HS-27A (cell line): ENCODE measurements around the gene EFNB2.

Experiments
- DNase-seq: peaks from one replicate; pipeline ENCODE4 v3.0.0-alpha.2; 2012; ENCODE audit warnings: low read depth, missing footprints

The EFNB2 gene

DNA sequence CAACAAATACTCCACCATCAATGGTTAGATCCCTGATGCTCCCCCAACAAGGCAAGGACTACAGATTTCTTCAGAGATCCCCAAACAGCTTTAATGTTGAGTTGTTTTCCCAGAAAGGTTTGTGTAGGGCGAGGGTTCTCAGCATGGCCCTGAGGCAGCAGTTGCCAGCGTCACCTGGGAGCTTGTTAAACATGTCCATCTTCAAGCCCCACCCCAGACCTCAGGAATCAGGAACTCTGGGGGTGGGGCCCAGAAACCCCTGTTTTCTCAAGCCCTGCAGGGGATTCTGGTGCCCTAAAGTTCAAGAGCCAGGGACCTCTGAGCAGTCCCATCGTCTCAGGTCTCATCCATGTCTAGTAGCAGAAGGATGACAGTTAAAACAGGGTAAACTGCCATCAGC lies 9.6 kb downstream of the EFNB2 start:
- DNase-seq, result no peak

DNA sequence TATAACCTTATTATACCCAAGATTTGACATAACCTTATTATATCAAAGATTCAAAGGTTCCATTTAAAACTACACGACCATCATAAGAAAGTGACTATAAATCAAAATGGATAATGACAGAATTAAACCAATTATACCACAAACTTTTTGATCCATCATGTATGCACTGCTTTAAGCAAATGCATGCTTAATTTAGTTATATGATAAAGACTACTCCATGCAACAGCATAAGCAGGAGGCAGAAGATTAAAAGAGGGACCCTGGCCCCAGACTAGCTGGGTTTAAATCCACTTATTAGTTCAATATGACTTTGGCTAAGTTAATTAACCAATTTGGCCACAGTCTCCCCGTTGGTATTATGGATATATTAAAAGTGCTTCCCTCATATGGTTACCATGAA lies 11.4 kb downstream of the EFNB2 start:
- no peak for DNase-seq

DNA sequence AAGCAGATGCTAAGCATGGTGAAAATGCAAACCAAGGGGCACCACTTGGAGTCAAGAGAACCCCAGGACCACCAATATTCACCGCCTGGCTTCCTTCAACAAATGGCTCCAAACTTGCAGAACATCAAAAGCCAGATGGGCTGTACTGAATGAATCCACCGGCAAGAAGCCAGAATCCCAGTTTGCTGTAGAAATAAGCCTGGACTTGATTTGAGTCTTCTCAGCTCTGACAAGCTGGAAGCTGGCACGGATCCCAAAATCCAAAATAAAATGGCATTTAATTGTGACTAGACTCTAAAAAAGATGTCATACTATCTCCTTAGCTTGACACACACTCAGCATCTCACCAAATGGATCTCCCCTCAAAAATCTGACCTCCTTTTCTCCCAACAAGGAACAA lies 11.9 kb downstream of the EFNB2 start:
- DNase-seq, result no peak

DNA sequence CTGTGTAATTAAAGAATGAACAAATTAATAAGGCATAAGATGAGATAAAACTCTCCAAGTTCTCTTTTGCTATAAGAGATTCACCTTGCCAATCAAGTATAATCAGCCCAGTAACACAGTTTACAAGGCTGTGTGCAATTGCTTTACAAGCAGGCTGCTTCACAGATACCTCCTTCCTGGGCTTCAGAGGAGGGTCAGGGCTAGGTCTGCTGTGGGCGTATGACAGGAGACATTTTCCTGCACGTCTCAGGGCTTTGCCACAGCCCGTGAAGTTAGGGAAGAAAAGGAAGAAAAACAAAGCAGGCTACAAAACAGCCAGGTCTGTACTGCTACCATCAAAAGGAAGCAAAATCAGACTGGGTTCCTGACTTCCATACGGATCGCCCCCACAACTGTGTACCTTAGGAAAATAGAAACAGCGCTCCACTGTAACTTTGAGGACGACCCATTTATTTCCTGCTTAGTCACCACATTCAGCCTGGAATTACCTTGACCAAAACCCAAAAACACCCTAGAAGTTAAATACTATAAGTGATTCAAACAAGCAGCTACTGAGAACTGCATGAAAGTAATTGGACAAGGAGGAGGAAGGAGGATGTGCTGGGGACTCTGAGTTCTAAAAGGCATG lies 12.4 kb downstream of the EFNB2 start:
- DNase-seq, result no peak

DNA sequence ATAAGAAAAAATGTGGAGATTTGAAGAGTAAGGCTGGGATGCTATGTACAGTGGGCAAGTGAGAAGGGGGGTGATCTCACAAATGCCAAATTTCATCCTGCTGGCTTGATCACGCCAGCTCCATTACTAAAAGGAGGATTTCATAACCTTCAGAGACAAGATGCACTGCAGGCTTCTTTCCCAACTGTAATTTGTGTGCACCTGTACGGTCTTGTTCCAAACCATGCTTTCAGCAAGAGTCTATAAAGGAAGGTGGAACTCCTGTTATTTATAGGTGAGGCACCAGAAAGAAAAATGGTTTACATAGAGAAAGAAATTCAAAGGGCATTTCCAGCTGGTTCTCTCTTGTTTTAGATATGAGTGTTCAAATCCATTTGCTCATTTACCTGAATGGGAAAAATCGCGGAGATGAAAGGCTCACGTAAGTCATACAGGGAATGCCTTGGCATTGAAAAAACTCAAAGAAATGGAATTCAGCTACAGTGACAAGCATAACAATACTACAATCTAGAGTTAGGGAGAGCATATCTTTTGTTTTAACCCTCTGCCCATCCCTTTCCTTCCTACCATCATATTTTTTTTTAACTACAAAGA lies 13.3 kb downstream of the EFNB2 start:
- no peak for DNase-seq

DNA sequence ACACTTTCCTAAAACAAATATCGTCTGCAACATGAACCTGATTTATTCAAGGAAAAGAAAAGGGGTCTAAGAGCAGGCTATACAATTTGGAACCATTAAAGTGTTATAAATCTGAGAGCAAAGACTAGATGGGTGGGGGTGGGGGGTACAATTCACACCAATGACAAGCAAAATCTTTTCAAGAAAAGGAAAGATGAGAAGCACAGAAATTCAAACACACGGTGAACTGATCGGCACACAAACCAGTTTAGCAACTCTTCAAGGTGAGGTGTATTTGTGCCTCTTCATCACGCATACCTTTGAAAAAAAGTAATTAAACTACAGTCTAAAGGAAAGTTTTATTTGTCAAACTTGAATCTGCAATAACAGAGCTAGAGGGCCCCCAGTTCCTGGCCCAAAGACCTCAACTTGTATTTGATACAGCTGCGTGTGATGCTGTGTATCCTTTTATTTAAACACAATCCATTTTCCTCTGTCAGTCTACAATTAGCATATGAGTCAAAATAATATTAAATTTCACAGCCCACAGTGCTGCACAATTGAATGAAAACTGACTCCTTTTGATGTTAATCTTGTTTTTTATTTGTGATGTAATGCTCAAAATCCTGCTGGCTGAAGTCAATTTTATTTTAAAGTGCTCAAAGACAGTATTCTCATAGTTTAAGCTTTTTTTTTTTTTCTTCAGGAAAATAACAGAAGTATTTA lies 14.2 kb downstream of the EFNB2 start:
- DNase-seq, result no peak

DNA sequence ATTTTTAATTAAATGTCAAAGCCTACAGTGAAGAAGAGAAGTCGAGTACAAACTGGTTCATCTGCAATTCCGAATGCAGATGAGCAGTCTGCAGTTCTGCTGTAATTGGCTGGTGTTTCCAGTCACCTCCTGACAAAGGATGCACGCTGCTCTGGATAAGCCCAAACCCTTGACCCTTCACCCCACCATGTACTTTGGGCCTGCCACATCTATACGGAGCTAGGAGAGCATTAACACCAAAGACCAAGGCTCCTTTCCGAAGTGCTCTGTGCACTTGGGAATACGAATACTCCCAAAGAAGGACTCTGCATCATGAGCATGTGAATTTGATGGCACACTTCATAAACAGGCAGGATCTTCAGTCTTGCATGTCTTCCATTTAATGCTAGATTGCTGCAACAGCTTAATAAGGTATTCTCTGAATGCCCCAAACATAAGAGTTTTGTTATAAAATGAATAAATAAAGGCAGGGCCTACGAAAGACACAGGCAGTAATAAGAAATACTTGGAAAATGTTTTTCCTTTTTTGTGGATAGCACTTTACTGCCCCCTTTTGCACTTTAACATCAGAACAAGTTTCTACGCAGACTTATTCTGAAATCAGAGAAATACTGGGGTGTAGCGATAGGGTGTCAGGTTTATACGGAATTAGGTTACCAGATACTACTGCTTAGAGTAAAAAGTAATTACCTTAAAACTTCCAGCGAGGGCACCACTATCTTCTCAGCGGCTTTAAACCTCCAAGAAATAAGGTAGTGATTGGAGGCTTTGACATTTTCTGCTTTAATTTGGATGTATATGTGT lies 15.0 kb downstream of the EFNB2 start:
- no peak for DNase-seq

DNA sequence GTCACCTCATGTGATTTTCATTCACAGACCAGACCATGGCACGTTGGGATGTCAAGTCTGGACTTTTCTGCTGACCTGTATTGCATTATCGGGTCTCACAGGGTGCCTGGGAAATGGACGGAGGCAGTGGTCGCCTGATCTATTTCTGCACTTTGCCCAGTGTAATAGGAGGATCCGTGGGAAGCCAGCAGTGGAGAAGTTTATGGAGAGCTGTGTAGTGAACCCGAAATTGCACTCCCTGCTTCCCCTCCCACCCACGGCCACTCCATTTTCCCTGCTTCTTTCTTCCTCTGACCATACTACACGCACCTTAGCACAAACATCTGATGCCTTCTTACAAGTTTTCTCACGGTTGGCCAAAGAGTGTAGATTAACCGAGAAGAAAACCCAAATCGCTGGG lies 16.9 kb downstream of the EFNB2 start:
- DNase-seq, result no peak

DNA sequence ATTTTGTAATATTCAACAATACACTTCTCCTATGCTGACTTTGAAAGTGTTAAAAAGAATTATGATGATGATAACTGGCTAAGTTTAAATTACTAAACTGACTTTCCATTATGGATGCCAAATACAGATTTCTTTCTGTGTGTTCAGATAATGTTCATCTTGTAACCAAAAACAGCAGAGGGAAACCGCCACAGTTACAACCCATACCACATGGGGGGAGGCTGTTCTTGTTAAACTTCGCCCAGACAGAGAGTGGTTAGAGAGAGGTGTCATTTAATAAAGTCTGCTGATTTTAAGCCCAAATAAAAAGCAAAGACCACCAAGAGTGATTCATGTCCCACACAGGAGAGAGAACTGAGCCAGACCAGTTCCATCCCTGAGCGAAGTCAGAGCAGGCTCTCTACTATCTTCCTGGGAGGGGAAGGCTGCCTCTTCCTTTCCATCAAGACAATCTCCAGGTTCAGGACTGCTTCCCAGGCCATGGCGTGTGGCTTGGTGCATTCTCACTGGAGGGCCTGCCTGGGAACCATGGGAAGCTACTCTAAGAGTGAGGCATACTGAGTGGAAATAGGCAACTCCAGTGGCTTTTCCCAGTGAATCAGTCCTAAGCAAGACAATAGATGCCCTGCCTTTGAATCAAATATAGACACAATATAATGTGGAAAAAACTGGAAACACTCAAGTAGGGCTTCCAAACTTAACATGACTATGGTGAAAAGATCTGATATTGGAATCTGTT lies 18.2 kb downstream of the EFNB2 start:
- DNase-seq, result no peak

DNA sequence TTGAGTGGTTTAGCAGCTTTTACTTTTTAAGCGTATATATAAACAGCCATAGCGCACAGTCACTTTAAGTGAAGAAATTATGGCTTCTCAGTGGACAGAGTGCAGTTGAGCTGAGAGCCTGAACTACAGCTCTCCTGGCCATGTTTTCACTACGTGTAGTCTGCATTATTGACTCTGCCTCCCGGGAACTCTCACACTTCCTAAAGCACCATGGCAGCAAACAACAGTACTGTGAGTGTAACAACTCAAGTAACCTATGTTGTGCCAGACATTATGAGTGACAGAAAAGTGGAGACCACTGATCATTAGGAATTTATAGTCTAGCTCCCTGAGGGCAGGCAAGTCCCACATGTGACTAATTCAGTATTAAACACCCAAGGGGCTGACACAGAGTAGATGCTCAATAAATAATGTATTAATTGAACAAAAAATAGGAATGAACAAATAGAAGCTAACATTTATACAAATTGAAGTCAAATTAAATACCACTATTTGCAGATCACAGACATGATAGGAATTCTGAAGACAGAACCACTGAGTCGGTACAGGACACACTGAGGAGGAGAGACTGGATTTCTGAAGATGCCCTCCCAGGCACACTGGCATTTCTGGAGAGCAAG lies 19.7 kb downstream of the EFNB2 start:
- no peak for DNase-seq

DNA sequence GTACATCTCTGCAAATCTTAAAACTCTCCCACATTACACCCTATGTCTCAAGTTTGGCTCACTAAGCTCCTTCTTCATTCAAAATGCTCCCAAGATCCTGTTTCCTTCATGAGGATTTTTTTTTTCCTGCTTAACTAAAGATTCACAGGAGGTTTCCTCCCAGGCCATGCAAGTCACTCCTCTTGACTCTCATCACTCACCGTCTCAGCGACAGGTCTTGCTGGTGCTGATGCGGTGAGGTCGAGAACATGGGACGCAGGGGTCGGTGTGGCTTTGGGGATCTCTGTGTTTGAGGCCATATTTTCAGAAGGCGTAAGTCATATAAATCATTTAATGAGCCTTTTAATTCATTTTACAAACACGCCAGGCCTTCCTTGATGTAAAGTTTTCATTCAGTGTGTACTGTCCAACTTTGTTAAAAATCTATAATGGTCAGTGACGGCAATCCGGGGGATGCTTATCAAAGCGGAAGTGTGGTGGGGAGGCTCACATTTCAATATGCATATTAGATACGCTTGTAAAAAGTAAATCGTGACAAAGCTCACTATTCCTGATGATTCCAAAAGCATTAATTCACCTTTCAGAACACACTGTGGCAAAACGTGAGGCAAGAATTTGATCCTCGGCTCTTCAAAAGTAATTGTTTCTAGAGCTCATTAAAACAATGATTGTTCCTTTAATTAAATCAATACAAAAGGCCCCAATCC lies 20.4 kb downstream of the EFNB2 start:
- DNase-seq, result no peak

DNA sequence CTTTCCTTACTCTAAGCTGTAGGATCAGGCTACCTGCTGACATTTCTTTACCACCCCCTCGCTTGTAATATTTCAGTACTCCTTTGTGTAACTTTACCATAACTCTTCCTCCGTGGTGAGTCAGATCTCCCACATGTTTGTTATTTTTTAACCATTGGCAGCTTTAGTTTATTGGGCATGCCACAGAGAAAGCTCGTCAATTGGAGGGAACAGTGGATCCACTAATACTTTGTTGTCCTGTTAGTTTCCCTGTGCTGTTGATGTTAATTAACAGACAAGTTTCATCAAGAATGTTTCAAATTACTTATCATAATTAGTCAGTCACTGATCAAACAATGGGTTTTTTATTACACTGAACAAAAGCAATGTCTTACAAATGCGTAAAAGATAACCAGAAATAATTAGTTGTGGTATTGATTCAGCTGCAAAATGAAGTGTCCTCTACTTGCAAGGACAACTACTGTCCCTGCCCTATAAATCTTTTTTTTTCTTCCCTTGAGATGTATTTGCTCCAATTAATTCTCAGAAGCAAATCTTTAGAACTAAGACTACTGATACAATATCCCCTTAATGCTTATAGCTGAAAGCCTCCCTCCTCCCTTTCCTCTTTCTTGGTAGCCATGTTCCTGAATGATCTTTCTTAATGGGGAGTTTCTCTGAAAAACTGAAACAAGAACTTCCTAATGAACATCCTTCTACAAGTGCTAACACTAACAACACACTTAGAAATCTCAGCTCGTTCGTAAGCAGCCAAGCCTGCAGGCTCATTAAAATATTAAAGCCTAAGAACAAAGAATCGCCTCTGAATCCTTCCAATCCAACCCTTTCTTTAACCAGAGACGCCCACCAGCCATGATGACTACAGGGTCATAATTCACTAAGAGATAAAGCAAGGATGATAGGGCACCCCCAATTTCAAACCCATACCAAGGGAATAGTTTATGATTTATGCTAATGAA lies 22.2 kb downstream of the EFNB2 start:
- DNase-seq, result no peak

DNA sequence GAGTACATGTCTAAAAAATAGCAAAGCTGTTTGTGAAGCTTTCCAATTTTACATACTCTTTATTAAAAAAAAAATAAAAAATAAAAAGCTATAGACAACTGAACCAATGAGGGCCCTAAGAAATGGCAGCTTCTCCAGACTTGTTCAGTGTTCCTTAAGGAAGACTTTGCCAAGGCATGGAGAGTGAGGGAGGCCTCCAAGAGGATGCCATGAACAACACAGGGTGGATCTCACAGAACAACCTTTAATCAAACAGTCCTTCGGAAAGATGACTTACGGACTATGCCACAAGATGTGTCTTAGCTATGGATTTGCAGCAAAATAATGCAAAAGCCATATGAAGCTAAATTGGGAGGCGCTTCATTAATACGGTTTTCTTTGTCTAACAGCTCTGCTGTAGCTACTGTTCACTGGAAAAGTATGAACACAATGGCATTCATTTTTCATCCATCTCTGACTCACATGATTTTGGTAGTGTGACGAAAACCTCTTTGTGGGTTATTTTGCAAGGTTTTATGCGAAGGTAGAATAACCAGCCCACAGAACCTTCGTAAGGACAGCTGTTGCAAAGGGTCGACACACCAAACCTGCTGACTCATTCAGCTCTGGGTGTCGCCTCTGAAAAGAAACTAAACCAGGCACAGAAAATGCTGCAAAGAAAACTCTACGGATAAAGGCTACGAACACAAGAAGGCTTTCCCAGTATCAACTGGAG lies 27.7 kb downstream of the EFNB2 start:
- DNase-seq, result no peak

DNA sequence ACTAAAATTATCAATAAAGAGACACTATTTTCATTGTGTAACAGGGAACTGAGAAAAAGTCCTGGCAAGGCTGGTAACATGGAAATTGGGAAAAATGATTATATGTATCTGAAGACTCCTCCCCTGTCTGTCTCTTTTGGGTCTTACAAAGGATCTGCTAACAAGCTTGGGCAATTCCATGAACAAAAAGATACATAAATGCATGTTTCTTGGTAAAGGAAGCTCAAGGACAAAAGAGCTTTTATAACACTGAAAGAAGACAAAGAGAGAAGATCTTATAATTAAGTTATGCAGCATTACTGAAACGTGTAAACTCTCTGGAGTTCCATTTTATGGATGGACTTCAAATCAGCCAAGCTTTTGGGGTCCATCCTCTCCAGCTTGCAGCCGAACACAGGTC lies 29.2 kb downstream of the EFNB2 start:
- no peak for DNase-seq

DNA sequence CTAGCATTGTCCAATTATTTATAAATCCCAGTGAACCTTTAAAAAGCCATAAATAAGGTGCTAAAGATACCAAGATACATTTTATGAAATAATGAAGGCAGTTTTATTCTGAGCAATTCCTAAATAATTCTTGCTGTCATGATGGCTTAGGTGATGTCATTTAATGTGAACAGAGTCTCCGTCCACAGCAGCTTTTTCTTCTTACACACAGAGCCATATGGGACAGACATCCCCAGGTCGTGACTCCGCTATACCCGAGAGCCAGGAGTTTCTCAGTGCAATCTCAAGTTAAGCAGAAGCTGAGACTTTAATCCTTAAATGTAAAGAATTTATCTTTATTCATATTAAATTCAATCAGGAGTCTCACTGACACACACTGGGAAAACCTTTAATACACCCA lies 29.7 kb downstream of the EFNB2 start:
- no peak for DNase-seq

DNA sequence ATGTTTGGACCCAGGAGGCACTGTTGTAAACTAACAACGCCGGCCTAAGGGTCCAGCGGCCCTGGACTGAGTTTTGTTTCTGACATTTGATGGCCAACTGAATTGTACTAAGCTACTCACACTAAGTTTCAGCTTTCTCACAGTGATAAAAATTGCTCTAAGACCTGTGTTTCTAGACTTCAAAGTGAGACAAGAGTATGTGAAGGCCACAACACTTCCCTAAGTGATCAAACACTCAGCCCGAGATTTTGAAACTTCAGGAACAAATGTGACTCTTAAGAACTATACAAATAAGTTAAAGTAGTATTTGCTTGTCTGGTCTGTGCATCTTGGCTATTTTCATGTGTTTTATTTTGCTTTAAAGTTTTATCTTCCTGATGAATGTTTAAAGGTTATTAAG lies 30.2 kb downstream of the EFNB2 start:
- no peak for DNase-seq

DNA sequence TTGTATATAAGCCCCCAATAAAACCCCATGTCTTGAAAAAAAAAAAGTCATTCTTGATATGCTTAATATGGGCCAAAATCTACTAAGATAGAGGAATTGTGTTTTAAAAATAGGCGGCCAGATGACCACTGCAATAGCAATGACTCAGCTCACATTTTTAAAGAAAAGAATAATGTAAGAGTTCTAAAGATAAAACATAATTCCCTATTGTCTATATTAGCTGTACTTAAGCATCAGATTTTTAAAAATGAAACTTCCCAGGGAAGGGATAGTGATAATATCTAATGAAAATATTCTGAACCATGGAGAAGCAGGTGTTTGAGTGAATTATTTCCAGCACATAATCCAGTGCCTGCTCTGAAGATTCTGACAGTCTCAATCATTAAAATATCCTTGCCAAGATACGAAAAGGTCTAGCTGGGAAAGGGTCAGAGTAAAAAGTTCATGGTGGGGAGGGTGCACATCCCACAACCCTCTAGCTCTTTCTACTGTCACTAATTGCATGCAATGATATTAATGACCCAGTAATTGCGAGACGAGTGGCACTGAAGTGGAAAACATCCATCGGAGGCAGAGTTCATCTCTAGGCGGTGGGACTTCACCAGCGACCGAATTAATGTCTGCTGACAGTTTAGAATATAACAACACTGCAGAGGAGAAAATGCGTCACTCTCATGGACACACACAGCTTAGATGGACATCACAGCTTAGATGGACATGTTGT lies 31.6 kb downstream of the EFNB2 start:
- DNase-seq, result no peak

DNA sequence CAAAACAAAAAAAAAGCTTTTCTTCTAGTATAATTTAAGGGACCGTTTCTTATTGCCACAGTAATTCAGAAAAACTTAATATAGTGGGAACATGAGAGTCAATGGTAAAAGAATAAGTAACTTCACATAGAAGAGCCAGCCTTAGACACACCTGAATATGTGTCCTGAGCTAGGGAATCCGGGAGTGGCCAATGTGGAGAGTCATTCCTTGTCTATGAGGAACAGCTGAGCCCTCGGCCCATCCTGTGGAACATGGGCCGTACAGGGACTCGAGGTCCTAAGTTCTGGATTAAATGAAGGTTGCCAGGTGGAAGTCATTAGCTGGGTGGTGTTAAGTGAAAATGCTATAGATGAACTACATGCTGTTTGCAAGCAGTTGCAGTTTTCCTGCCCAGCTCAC lies 32.2 kb downstream of the EFNB2 start:
- DNase-seq, result no peak

DNA sequence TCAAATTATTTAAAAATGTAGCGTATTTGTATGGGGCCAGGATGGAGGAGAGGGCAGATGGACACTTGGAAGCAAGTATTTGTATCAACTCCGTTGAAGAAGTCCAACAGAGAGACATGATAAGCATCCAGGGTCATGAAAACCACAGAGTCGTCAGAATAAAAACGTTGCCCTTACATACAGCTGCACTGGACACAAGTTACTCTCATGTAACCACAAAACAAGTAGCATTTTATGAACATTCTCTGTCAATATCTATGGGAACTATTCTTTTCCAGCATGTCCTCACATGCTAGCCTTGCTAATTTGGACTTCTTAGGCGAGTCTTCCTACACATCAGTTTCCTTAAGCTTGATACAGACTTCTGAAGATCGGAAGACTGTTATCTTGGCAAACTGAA lies 35.0 kb downstream of the EFNB2 start:
- no peak for DNase-seq
